Measurements from ENCODE around the gene BCL6.

Gene BCL6

GRCh38 chr3:187677604-187678003 is 67.7 kb downstream of the BCL6 start:
- DNase-seq (ENCODE audit: low read depth in 1 of 2, low spot score in 1 of 2) = no peak

GRCh38 chr3:187673012-187673411 is 72.3 kb downstream of the BCL6 start:
- DNase-seq (ENCODE audit: low read depth in 1 of 2, low spot score in 1 of 2) = no peak

Measured in activated CD4-positive, alpha-beta T cell treated with anti-CD3 and anti-CD28 coated beads, Interleukin-2, amount 50 U/mL, for 24 hours (primary cell).